Esophagus mucosa (tissue), 1 donor: ENCODE results near the gene SBNO2. TPM values are rescaled to one million over a fixed set of nuclear protein-coding genes. Genes with fewer than 3 reads are reported as not detected.
"Not testable (repeated sequence)": the region's sequence is repeated elsewhere in the genome, so short reads cannot be mapped to it uniquely, and the experiment has no call there.

Experiments
- ATAC-seq: fragments of 200-7000 bp; cut with Tn5 transposase; one replicate; pipeline ENCODE4 v1.9.1; 2020
- total RNA-seq: library from RNA; stranded (reverse); gene quantifications from one replicate; pipeline ENCODE4 v1.2.4, GENCODE V29; 2023
- donor health status: DM: yes; HTN: yes; CAD: no.

The SBNO2 gene
- total RNA-seq, 1 donor from 2014 or later: 67.5 TPM

DNA sequence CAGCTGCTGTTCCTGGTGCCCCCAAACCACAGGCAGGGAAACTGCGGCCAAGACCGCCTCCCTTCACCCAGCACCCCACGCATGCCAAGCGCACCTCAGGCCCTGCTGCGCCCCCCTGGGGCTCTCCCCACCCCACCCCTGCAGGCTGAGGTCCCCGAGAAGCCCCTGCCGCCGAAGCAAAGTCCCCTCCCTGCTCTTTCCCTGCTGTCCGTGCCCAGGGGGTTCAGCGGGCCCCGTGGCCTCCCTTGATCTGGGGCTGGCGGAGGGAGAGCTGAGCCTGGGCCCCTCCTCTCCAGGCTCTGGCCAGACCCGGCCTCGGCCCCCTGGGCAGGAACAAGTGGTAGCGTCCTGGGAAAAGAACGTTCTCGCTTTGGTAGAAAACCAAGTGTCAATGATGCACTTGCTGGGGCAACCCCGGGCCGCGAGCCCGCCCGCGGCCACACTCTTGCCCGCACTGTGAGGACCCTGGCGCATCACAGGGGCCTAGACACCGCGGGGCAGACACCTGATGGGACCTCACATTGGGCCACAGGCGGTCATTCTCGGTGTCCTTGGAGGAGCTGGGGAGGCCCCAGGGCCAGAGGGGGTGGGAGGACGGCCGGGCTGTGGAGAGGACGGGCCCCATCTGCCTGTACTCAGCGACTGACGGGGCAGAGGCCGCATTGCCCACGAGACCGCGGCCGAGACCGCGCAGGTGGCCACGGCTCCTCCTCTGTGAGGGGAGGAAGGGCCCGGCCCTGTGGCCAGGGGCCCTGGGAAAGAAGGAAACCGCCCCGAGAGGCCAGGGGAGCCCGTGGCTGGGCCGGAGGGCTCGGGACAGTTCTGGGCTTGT, 41.3 kb downstream of the SBNO2 start:
- ATAC-seq: no peak

DNA sequence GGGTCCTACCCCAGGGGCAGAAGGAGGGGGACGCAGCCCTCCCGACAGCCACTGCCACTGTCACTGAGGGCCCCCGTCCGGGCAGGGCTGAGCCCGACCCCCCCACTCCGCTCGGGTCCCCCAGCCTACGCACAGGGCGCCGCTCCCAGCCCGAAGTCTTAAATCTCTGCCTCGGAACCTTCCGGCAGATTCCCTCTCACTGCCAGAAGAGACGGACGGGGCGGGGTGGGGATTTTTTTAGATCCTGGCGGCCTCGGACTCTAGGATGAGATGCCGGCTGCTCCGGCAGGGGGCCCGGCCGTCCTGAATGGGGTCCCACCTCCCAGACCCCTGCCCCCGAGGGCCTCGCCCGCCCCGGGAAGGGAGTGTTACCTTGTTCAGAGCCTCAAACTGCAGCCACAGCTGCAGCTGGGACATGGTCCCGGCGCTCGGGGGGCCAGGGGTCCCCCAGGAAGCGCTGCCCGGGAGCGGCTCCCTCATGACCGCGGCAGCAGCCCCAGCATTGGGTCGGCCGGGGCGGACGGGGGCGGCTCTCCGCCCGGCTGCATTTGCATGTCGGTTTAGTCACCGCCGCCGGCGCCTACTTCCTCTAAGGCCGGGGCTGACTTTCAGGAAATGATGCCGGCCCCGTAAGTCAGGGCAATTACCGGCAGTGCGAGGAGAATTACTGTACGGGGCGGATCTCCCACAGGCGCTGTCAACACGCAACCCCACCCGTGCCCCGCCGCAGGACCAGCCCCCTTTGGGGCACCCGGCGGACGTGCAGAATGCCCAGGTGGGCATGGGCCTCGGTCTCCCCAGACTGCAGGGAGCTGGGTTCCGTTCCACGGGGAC, 42.1 kb downstream of the SBNO2 start:
- peak; percentile 66 for ATAC-seq

DNA sequence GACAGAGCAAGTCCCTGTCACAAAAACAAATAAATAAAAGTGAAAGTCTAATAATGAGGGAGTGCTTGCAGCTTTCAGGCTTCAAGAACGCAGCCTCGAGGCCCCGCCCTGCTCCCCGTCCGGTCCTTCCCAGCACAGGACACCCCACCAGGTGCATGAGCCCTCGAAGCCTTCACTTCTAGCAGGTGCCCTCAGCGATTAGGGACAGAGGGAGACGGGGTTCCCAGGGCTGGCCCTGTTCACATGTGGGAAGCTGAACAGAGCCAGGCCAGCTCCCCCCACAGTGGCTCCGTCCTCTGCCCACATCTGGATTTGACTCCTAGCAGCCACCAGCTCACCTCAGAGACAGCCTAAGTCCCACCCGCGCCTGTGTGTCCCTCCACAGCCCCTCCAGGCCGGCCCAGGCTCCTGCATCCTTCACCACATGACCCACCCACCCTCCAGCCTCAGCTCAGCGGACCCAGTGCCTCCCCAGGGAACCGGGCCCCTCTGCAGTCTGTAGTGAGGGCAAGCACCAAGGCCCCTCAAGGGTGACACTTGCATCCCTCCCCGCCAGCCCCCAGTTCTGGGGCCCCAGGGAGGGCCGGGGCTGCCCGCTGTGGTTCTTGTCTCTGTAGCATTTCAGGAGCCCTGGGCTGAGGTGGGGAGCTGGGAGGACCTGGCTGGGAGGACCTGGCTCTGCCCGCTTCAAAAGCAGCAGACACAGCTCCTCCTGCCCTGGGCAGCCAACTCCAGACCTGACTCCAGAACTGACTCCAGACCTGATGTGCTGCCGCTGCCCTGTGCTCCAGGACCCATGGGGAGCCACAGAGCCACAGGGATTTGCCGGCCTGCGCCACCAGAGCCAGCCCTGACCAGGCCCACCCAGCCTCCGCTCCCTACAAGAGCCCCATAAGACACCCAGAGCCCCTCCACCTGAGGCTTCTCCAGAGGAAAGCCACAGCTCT, 43.0 kb downstream of the SBNO2 start:
- peak; percentile 9 for ATAC-seq

DNA sequence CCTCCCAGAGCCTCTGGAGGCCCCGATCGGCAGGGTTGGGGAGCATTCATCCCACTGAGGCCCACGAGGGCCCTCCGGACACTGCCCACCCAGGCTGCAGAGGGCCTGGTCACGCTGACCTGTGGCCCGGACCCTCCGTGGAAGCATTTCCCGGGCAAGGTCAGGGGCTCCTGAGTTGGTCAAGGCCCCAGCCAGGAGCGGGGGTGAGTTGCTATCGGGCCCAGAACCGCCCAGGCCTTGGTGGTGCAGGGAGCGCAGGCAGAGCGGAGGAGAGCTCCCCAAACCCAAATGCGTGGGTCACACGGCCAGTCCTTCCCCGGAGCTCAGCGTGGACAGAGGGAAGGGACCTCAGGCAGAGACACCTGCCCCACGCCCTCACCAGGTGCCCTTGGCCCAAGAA, 44.5 kb downstream of the SBNO2 start:
- ATAC-seq: no peak

DNA sequence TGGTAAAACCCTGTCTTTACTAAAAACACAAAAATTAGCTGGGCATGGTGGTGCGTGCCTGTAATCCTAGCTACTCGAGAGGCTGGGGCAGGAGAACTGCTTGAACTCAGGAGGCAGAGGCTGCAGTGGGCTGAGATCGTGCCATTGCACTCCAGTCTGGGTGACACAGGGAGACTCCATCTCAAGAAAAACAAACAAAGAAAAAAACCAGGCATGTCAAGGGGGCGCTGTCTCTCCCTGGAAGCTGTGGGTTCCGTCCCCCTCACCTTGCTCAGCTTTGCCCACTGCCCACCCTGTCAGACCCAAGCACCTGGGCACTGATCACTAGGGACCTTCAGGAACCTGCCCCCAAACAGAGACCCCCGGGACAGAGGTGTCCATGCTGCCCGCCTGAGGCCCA, 45.0 kb downstream of the SBNO2 start:
- ATAC-seq: not testable (repeated sequence)

DNA sequence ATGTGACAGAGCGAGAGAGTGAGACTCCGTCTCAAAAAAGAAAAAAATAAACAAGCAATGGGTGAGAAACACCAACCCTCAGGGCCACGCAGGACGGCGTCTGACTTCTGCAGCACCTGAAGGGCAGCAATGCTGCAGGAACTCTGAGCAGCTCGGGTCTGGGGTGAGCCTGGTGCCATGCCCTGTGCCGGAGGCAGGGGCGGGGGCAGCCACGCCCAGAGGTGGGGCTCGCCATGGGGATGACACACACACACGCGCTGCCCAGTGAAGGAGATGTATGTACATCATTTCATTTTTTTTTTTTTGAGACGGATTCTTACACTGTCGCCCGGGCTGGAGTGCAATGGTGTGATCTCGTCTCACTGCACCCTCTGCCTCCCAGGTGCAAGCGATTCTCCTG, 46.0 kb downstream of the SBNO2 start:
- peak; percentile 76 for ATAC-seq

DNA sequence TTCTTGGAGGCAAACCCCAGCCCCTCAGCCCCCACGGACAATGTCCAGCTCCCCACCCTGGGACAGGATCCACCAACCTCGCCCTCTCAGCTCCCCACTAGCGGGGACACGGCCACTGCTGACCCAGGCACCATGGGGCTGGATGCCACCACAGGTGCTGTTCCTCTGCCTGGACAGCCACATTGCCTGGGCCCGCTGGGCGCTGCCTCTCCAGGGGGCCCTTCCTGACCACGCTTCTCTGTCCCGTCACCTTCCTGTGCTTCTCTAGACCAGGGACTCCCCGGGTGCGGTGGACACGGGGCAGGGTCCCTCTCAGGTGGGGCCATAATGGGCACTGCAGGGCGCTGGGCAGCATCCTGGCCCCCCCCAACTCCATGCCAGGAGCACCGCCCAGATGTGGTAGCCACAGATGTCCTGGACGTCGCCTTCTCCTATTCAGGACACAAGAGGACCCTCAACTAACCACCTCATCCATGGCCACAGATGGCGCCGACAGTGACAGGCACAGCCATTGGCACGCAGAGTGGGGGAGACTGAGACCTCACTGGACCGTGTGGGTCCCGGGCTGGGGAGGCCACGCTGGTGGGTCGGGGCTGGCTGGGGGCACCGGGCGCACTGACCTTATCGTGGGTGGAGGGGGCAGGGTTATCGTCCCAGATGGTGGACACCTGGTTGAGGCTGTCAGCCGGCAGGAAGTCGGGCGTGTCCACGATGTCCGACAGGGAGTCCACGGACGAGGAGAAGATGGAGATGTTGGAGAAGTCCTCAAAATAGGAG, 46.9 kb downstream of the SBNO2 start:
- no peak for ATAC-seq

DNA sequence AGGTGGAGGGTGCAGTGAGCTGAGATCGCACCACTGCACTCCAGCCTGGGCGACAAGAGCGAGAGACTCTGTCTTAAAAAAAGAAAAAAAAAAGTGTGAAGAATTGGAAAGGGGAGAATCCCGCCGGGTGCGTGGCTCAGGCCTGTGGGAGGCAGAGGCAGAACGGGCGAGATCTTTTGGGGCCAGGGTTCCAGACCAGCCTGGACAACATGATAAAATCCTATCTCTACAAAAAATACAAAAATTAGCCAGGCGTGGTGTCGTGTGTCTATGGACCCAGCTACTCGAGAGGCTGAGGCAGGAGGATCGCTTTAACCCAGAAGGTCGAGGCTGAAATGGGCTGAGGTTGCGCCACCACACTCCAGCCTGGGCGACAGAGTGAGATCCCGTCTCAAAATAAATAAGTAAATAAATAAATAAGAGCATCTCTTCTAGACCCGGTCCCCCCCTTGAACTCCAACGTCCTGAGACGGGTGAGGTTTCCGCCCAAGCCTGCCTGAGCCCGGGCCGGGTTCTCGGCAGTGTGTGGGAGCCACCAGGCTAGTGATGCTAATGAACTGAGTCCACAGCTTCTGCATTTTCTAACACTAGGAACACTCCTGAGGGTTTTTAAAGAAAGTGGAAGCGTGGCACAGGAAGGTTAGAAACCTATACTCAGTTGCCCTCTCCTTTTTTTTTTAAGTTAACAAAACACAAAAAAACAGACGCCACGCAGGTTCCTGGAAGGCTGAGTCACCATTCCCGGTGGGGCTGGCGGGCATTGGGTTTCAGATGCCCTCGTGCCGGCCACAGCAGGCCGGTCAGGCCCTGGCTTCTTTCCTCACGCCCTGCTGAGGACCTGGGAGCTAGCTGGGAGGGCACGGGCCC, 48.2 kb downstream of the SBNO2 start:
- ATAC-seq: no peak

DNA sequence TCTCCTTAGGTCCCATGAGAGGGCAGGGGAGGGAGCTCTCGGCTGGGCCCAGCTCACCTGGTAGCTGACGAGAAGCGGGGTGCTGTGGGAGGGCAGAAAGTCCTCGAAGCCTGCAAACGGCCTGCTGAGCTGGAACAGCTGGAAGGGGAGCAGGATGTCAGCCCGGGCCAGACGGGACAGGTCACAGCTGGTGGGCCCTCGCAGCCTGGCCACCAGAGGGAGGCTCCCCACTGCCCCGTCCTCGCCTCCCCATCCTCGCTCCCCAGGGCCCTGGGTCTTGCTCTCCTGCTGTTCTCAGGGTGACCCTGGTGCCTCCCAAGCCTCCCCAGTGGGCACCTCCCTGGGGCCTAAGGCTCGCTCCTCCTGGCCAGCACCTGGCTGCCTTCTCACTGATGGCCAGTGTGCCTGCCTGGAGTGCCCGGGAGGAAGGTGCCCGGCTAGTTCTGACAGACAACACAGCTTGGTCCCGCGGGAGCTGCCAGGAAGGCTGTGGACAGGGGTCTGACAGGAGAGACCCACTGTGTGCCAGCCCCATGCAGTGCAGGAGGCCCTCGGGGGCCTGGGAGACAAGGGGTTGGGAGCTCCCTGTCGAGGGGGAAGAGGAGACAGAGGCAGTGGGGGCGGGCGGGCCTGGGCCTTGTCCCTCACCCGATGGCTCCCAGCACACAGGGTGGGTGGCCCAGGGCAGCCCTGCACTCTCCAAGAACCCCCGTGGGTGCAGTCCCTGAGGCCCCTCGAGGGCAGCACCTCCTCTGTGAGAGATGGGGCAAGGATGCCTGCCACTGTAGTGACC, 50.0 kb downstream of the SBNO2 start:
- ATAC-seq: no peak

DNA sequence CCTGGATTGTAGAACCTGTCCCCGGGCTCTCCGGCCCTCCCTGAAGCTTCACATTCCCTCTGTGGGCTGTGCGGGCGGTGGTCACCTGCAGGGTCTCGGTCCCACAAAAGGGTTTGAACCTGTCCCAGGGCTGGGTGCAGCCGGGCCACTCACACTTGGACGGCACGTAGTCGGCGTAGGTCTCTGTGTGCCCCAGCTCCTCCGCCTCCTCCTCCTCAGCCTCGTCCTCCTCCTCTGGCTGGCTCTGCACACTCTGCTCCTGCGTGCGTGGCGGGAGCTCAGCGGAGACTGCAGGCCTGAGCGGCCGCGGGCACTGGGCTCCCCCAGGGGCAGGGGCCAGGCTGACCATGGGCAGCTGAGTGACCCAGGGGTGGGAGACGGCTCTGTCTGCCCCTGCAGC, 50.7 kb downstream of the SBNO2 start:
- ATAC-seq: no peak

DNA sequence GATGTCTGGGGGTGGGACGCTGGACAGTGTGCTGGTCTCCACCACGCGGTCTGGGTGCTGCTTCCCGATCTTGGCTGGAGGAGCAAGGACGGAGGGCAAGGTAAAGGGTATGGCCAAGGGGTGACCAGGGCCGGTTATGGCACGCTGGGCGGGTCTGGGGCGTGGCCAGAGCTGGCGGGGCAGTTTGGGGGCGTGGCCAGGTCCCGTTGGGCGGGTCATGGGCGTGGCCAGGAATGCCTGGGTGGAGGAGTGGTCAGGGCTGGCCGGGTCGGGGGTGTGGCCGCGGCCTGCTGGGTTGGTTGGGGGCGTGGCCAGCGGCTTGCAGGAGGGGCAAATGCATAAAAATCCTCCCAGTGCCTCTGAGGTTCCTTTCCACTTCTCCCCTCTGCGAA, 51.1 kb downstream of the SBNO2 start:
- ATAC-seq: peak; percentile 79

DNA sequence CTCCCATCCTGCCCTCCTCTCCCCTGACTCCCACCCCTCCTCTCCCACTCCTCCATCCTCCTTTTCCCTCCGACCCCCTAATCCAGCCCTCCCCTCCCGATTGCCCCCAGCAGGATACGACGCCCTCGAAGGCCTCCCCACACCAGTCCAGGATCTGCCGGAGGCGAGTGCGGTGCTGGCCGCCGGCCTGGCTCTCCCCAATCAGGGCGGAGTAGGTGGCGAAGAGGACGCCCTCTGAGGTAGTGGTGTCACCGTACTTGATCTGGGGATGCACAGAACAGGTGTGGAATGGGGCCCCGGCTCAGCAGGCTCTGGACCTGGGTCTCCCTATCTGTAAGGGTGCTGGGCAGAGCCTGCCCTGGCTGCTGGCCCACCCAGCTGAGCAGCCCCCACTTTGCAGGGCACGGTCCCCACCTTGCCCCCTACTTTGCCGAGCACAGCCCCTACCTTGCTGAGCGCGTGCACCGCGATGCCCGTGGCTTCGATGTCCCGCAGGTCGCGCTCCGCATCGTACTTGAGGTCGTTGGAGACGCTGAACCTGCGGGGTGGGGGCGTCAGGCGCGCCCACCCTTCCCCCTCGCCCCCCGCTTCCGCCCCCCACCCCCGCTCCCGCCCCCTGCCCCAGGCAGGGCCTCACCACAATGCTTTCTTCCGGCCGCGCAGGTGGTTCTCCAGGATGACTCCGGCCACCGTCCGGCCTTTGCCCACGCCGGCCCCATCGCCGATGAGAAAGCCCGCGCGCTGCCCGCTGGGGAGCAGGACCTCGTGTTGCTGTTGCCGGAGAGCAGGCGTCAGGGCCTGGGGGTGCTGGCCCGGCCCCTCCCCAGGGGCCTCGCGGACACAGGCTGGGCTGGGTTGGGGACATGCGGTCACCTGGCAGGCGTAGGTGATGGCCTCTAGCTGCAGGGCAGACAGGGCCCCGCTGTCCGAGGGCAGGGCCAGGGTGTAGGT, 51.8 kb downstream of the SBNO2 start:
- ATAC-seq: no peak

DNA sequence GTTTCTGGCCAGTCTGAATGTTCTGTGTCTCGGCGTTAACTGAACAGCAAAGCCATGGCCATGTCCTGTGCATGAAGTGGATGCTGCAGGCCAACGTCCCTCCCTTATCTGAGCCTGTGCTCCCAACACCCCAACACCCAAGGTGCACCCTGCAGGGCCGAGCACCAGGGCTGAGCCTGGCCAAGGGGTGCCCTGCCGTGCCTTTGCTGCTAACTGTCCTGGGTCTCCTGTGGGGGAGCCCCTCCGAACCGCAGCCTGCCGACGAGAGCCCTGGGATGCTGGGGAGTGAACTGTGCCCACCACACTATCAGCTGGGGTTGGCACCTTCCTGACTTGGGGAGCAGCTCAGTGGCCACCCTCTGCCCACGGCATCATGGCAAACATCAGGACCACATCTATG, 52.7 kb downstream of the SBNO2 start:
- no peak for ATAC-seq

DNA sequence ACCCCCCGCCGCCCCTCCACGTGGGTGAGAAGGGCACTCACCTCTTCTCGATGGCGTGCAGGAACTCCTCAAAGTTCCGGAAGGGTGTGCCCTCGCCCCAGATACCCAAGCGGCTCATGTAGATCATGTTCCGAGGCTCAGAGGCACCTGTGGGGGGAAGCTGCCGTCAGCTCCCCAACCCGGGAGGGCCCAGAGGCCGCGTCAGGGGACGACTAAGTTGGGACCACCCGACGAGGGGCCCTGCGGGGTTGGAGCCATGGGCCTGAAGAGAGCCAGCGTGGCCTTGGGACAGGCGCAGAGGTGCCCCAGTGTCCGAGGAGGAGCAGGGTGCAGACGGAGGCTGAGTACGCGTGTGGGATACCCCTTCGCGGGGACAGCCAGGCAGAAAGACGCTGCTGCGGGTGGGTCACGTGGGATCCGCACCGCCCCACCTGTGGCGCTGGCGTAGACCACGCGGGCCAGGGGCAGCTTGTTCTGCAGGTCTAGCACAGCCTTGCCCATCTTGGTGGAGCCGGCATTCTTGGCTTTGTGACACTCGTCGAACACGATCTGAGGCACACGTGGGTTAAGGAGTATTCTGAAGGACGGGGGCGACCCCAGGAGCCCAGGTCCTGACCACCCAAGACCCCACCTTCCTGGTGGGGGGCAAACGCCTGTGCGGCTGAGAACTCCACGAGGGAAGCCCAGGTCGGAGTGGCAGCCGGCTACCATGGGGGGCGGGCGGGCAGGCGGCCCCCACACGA, 54.4 kb downstream of the SBNO2 start:
- no peak for ATAC-seq

DNA sequence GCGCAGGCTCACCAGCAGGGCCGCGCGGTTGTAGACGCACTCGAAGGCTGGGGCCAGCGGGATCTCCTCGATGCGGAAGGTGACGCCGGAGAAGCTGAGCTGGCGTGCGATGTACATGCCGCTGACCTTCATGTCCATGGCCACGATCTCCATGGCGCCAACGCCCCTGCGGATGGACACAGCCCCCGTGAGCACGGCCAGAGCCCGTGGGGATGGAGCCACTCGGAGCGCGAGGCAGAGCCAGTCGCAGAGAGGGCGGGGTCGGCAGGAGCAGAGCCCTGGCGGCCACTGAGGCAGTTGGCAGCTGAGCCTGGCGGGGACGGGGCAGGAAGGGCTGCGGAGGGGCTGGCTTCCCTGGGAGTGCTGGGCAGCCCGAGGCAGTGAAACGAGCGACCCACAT, 55.1 kb downstream of the SBNO2 start:
- no peak for ATAC-seq

DNA sequence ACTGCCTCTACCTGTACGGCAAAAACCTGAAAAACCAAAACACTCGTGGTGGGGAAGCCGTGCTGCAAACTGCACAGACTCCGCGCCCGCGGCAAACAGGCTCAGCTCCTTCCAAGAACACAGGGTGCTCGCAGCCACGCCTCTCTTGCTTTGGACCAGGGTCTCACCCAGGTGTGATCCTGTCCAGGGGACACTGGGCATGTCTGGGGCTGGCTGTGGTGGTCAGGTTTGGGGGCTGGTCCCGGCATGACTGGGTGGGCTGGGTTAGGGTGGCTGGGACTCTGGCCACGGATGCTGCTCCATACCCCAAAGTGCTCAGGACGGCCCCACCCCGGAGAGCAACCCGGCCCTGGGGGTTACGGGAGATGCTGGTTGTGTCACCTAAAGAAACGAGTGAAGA, 56.4 kb downstream of the SBNO2 start:
- ATAC-seq: no peak

DNA sequence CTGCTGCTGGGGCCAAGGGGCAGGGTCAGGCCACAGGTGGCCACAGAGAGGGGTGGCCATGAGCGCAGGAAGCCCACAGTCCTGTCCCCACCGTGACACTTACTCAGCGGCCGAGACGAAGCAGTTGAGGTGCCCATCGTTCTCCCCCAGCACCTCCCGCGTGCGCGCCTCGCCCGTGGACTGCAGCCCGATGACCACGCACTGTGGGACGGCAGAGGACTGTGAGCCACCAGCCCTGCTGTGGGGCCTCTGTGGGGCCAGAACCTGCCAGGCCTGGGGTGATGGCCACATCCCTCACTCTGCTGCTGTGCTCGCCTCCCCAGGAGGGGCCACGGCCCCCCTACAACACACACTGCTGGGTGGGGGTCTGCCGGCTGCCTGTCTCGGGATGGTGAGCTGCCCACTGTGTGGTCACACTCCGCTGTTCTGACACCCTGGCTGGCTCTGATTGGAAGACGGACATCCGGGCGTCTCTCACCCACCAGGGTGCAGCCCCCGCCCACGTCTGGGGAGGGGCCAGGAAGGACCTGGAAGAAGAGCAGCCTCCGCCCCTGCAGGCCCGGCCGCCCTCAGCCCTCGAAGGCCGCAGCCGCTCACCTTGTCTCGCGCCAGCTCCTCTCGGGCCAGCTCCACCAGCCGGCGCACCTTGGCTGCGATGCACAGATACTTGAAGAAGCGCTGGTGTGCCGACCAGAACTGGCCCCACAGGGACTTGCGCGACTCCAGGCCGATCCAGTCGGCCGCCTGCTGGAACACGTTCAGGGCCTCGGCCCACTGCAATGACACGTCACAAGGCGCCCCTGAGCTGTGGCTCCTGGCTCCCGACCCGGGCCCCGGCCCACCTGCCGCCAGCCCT, 57.1 kb downstream of the SBNO2 start:
- no peak for ATAC-seq
